ENCODE measurements around the gene CUX1.

- TF ChIP-seq CTCF (conservative IDR thresholded peaks at IDR 0.05; ENCODE audit: low read depth, low read length) (no peak), EZH2 (IDR thresholded peaks at IDR 0.05; ENCODE audit: low read length, unreplicated experiment) (no peak)
These were observed 45.1 kb downstream of the CUX1 start for GRCh38 chr7:101862280-101863220.
